Liver (tissue), 9 donors: ENCODE measurements around the gene ABHD10. TPM values are rescaled to one million over a fixed set of nuclear protein-coding genes. Genes with fewer than 3 reads are reported as not detected.

ENCODE experiments used
- DNase-seq: peaks from one replicate; pipeline ENCODE4 v3.0.0-alpha.2; 2017; ENCODE audit warnings: low spot score
- H3K27ac ChIP-seq, 2 donors: one replicate each; pipeline ENCODE4 v1.7.0; 2013; ENCODE audit warnings: inconsistent platforms in 2 of 2, low read length in 2 of 2, control low read depth in 1 of 2, low read depth in 1 of 2, mild to moderate bottlenecking in 1 of 2
- H3K27me3 ChIP-seq, 4 donors: one replicate each; pipeline versions ENCODE4 v1.6.1 to v1.7.0; 2013; ENCODE audit warnings: low read length in 3 of 4, inconsistent platforms in 1 of 4, mild to moderate bottlenecking in 1 of 4, moderate library complexity in 1 of 4; ENCODE audit not compliant: control insufficient read depth in 4 of 4, insufficient read depth in 4 of 4
- H3K36me3 ChIP-seq, 4 donors: one replicate each; pipeline versions ENCODE4 v1.6.1 to v1.7.0; 2013; ENCODE audit warnings: low read length in 3 of 4, mild to moderate bottlenecking in 3 of 4, low read depth in 1 of 4, moderate library complexity in 1 of 4; ENCODE audit not compliant: control insufficient read depth in 4 of 4, insufficient read depth in 3 of 4
- H3K4me1 ChIP-seq, 4 donors: one replicate each; pipeline versions ENCODE4 v1.6.1 to v1.7.0; 2013; ENCODE audit warnings: low read length in 3 of 4, mild to moderate bottlenecking in 3 of 4, moderate library complexity in 1 of 4; ENCODE audit not compliant: control insufficient read depth in 4 of 4, insufficient read depth in 4 of 4
- H3K4me3 ChIP-seq, 3 donors: one replicate each; pipeline versions ENCODE4 v1.6.1 to v1.7.0; 2013; ENCODE audit warnings: low read length in 3 of 3, control low read depth in 1 of 3, low read depth in 1 of 3, mild to moderate bottlenecking in 1 of 3
- H3K9ac ChIP-seq, 2 donors: one replicate each; pipeline ENCODE4 v1.7.0; 2013; ENCODE audit warnings: low read length in 2 of 2, mild to moderate bottlenecking in 2 of 2, moderate library complexity in 2 of 2, control low read depth in 1 of 2, low read depth in 1 of 2
- H3K9me3 ChIP-seq, 4 donors: one replicate each; pipeline versions ENCODE4 v1.6.1 to v1.7.0; 2013; ENCODE audit warnings: low read length in 3 of 4; ENCODE audit not compliant: control insufficient read depth in 4 of 4
- CTCF ChIP-seq: fragments of 150-350 bp; IDR thresholded peaks from 2 replicates; pipeline ENCODE4 v1.5.1; 2017; ENCODE audit warnings: improper control_type of control experiment, low read depth, low read length; ENCODE audit not compliant: missing input control
- EGR1 ChIP-seq, 2 donors: IDR thresholded peaks; 2 replicates each; pipeline ENCODE4 v1.6.1; 2016 to 2018; ENCODE audit warnings: antibody characterized with exemption in 2 of 2, low read depth in 2 of 2
- FOXA1 ChIP-seq: IDR thresholded peaks from 2 replicates; pipeline ENCODE4 v1.6.1; 2016; ENCODE audit warnings: antibody characterized with exemption
- FOXA2 ChIP-seq: IDR thresholded peaks from 2 replicates; pipeline ENCODE4 v1.6.1; 2016; ENCODE audit warnings: antibody characterized with exemption
- GABPA ChIP-seq, 2 donors: IDR thresholded peaks in 1 of 2; conservative IDR thresholded peaks in 1 of 2; 2 replicates each; pipeline ENCODE4 v1.6.1; 2016; ENCODE audit warnings: antibody characterized with exemption in 2 of 2, mild to moderate bottlenecking in 1 of 2, moderate library complexity in 1 of 2
- HNF4A ChIP-seq, 2 donors: conservative IDR thresholded peaks; 2 replicates each; pipeline ENCODE4 v1.6.1; 2016; ENCODE audit warnings: antibody characterized with exemption in 2 of 2, mild to moderate bottlenecking in 2 of 2
- HNF4G ChIP-seq: IDR thresholded peaks from 2 replicates; pipeline ENCODE4 v1.6.1; 2016; ENCODE audit warnings: antibody characterized with exemption
- JUND ChIP-seq, 2 donors: IDR thresholded peaks; 2 replicates each; pipeline ENCODE4 v1.6.1; 2016; ENCODE audit warnings: antibody characterized with exemption in 2 of 2
- NR2F2 ChIP-seq: IDR thresholded peaks from 2 replicates; pipeline ENCODE4 v1.6.1; 2016; ENCODE audit warnings: antibody characterized with exemption
- RAD21 ChIP-seq, 2 donors: IDR thresholded peaks; 2 replicates each; pipeline ENCODE4 v1.6.1; 2016; ENCODE audit warnings: antibody characterized with exemption in 2 of 2, mild to moderate bottlenecking in 2 of 2
- RXRA ChIP-seq, 2 donors: IDR thresholded peaks; 2 replicates each; pipeline ENCODE4 v1.6.1; 2017 to 2018; ENCODE audit warnings: antibody characterized with exemption in 2 of 2, mild to moderate bottlenecking in 1 of 2
- SP1 ChIP-seq: IDR thresholded peaks from 2 replicates; pipeline ENCODE4 v1.6.1; 2018; ENCODE audit warnings: antibody characterized with exemption, mild to moderate bottlenecking
- TAF1 ChIP-seq: conservative IDR thresholded peaks from 2 replicates; pipeline ENCODE4 v1.6.1; 2016; ENCODE audit warnings: antibody characterized with exemption, mild to moderate bottlenecking
- YY1 ChIP-seq: IDR thresholded peaks from 2 replicates; pipeline ENCODE4 v1.6.1; 2016; ENCODE audit warnings: antibody characterized with exemption, mild to moderate bottlenecking
- WGBS: extraction: QIAGEN DNeasy Blood & Tissue Kit; methylation state at CpG from one replicate; pipeline ENCODE4 v1.1.7; 2013; 5-methylcytosine and 5-hydroxymethylcytosine counted together
- polyA plus RNA-seq, 2 donors: library from polyadenylated mRNA; stranded (reverse) in 1 of 2; unstranded in 1 of 2; fragments of 200-250 nt in 1 of 2; fragments of >200 nt in 1 of 2; fragmentation: Nextera tagmentation in 1 of 2; extraction: Ambion mirVana in 1 of 2; gene quantifications; one replicate each; pipeline versions ENCODE4 v1.2.1 to v1.2.3, GENCODE V29; 2013 to 2015
- total RNA-seq, 2 donors: library from RNA; depleted of rRNA; stranded (reverse); fragments of >200 nt; gene quantifications; one replicate each; pipeline ENCODE4 v1.2.3, GENCODE V29; 2014
- TF ChIP-seq, protein P1 (sequence below): IDR thresholded peaks from 2 replicates; pipeline ENCODE4 v1.6.1; 2016; ENCODE audit warnings: antibody characterized with exemption
- TF ChIP-seq, protein P2 (sequence below): IDR thresholded peaks from 2 replicates; pipeline ENCODE4 v1.6.1; 2016; ENCODE audit warnings: antibody characterized with exemption
- TF ChIP-seq, protein P3 (sequence below): IDR thresholded peaks from 2 replicates; pipeline ENCODE4 v1.6.1; 2016; ENCODE audit warnings: antibody characterized with exemption, mild to moderate bottlenecking
- TF ChIP-seq, protein P4 (sequence below): IDR thresholded peaks from 2 replicates; pipeline ENCODE4 v1.6.1; 2016; ENCODE audit warnings: antibody characterized with exemption
- donor health status: healthy.
- donor health status: healthy.
- donor health status: healthy.
- donor health status: healthy.
- donor health status: healthy.

Gene ABHD10
- total and polyA plus RNA-seq, 4 donors, result 15.1 to 22.1 (median 18.9) TPM

- peaks cover 0 to 20% (median 15%) of the 10 kb centered on the region in 4 donors for H3K36me3 ChIP-seq
Measured at GRCh38 chr3:111984636-111985298, 5.9 kb downstream of the ABHD10 start.

GRCh38 chr3:111986800-111987199 is 8.0 kb downstream of the ABHD10 start:
- Histone ChIP-seq H3K36me3 (peaks cover 0 to 27% (median 21%) of the 10 kb centered on the region in 4 donors), H3K27me3 (no peaks in the 10 kb centered on the region), H3K9ac (no peak overlapping the region), H3K9me3 (no peaks in the 10 kb centered on the region), H3K27ac (no peak overlapping the region), H3K4me3 (no peak overlapping the region), H3K4me1 (peaks cover 0 to 12% (median 5%) of the 10 kb centered on the region in 4 donors)
- DNase-seq, result no peak
- 89% methylated on average over 3 of the region's 3 CpGs for WGBS
- TF ChIP-seq RXRA (IDR thresholded peaks at IDR 0.05), result no peak
- no peak for TF ChIP-seq HNF4A (conservative IDR thresholded peaks at IDR 0.05)
- TF ChIP-seq SP1, result no peak
- no peak for TF ChIP-seq FOXA2
- TF ChIP-seq CTCF, result no peak
- TF ChIP-seq, protein P1, sequence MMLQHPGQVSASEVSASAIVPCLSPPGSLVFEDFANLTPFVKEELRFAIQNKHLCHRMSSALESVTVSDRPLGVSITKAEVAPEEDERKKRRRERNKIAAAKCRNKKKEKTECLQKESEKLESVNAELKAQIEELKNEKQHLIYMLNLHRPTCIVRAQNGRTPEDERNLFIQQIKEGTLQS, result no peak
- no peak for TF ChIP-seq YY1
- no peak for TF ChIP-seq FOXA1
- no peak for TF ChIP-seq NR2F2
- TF ChIP-seq TAF1, result no peak
- TF ChIP-seq, protein P2, sequence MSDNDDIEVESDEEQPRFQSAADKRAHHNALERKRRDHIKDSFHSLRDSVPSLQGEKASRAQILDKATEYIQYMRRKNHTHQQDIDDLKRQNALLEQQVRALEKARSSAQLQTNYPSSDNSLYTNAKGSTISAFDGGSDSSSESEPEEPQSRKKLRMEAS, result no peak
- TF ChIP-seq, protein P3, sequence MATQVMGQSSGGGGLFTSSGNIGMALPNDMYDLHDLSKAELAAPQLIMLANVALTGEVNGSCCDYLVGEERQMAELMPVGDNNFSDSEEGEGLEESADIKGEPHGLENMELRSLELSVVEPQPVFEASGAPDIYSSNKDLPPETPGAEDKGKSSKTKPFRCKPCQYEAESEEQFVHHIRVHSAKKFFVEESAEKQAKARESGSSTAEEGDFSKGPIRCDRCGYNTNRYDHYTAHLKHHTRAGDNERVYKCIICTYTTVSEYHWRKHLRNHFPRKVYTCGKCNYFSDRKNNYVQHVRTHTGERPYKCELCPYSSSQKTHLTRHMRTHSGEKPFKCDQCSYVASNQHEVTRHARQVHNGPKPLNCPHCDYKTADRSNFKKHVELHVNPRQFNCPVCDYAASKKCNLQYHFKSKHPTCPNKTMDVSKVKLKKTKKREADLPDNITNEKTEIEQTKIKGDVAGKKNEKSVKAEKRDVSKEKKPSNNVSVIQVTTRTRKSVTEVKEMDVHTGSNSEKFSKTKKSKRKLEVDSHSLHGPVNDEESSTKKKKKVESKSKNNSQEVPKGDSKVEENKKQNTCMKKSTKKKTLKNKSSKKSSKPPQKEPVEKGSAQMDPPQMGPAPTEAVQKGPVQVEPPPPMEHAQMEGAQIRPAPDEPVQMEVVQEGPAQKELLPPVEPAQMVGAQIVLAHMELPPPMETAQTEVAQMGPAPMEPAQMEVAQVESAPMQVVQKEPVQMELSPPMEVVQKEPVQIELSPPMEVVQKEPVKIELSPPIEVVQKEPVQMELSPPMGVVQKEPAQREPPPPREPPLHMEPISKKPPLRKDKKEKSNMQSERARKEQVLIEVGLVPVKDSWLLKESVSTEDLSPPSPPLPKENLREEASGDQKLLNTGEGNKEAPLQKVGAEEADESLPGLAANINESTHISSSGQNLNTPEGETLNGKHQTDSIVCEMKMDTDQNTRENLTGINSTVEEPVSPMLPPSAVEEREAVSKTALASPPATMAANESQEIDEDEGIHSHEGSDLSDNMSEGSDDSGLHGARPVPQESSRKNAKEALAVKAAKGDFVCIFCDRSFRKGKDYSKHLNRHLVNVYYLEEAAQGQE, result no peak
- no peak for TF ChIP-seq GABPA (IDR thresholded peaks at IDR 0.05 in 1 of 2, conservative IDR thresholded peaks at IDR 0.05 in 1 of 2)
- no peak for TF ChIP-seq HNF4G
- TF ChIP-seq EGR1 (IDR thresholded peaks at IDR 0.05; ENCODE audit: low read depth in 2 of 2), result no peak
- TF ChIP-seq RAD21 (IDR thresholded peaks at IDR 0.05), result no peak
- TF ChIP-seq, protein P4, sequence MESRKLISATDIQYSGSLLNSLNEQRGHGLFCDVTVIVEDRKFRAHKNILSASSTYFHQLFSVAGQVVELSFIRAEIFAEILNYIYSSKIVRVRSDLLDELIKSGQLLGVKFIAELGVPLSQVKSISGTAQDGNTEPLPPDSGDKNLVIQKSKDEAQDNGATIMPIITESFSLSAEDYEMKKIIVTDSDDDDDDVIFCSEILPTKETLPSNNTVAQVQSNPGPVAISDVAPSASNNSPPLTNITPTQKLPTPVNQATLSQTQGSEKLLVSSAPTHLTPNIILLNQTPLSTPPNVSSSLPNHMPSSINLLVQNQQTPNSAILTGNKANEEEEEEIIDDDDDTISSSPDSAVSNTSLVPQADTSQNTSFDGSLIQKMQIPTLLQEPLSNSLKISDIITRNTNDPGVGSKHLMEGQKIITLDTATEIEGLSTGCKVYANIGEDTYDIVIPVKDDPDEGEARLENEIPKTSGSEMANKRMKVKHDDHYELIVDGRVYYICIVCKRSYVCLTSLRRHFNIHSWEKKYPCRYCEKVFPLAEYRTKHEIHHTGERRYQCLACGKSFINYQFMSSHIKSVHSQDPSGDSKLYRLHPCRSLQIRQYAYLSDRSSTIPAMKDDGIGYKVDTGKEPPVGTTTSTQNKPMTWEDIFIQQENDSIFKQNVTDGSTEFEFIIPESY, result no peak
- TF ChIP-seq JUND (IDR thresholded peaks at IDR 0.05), result no peak

More at GRCh38 chr3:111984636-111985298, 5.9 kb downstream of the ABHD10 start:
- 64% methylated on average over 2 of the region's 2 CpGs for WGBS
- no peak overlapping the region for H3K9ac ChIP-seq
- H3K27me3 ChIP-seq, result no peaks in the 10 kb centered on the region
- H3K4me3 ChIP-seq, result no peak overlapping the region
- H3K4me1 ChIP-seq, result peaks cover 5 to 28% (median 21%) of the 10 kb centered on the region in 4 donors
- no peaks in the 10 kb centered on the region for H3K9me3 ChIP-seq
- H3K27ac ChIP-seq, result no peak overlapping the region
- TF ChIP-seq, protein P2, result no peak
- TF ChIP-seq TAF1 (no peak), HNF4G (no peak), NR2F2 (no peak)
- DNase-seq, result no peak
